WI38 (cell line): ENCODE measurements around the gene ZNF71.

Source experiments
- H3K4me3 ChIP-seq: 2 replicates; pipeline ENCODE4 v1.5.1; 2011; ENCODE audit warnings: low read depth, mild to moderate bottlenecking, control low read depth, low read length
- TF ChIP-seq, protein P1 (sequence below): IDR thresholded peaks from 2 replicates; pipeline ENCODE4 v1.5.1; 2012; ENCODE audit warnings: low read depth, mild to moderate bottlenecking, control low read depth, low read length

The ZNF71 gene

DNA sequence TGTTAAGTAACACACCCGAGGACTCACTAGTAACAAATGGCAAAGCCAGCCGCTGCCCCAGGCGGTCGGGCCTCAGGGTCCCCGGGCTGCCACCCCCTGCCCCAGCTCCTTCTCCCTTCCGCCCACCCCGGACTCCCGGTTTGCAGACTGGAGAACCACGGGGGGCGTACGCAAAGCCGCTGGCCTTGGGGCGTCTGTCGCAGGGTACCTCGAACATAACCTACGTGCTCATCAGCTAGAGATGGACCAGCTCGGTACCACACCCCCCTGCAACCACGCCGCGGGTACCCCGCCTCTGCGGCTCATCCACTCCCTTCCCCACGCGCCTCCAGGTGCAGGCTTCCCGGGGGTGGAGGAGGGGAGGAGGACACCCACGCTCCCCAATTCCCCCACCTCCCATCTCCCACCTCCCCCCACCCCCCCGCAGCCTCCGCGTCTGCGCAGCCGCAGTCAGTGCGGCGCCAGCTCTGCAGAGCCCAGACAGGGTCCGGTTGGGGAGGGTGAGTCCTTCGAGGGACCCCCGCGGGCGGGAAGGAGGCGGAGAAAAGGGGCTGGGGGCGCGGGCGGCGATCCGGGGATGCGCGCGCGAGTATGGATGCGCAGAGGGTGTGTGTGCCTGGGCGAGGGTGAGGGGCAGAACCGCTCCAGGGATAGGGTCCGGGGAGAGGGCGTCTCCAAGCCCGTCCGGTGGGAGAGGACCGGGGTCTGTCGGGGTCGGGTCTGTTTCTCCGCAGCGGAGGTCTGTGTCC lies 47.8 kb downstream of the ZNF71 start, which contains the start of gene SMIM17:
Gene SMIM17, plus strand, starts transcription at position 449 of the 749 bp plus-strand sequence. CDS start 2,509 bp downstream, outside the sequence.
- H3K4me3 ChIP-seq, result no peak within 1 kb of the TSS
- TF ChIP-seq, protein P1, sequence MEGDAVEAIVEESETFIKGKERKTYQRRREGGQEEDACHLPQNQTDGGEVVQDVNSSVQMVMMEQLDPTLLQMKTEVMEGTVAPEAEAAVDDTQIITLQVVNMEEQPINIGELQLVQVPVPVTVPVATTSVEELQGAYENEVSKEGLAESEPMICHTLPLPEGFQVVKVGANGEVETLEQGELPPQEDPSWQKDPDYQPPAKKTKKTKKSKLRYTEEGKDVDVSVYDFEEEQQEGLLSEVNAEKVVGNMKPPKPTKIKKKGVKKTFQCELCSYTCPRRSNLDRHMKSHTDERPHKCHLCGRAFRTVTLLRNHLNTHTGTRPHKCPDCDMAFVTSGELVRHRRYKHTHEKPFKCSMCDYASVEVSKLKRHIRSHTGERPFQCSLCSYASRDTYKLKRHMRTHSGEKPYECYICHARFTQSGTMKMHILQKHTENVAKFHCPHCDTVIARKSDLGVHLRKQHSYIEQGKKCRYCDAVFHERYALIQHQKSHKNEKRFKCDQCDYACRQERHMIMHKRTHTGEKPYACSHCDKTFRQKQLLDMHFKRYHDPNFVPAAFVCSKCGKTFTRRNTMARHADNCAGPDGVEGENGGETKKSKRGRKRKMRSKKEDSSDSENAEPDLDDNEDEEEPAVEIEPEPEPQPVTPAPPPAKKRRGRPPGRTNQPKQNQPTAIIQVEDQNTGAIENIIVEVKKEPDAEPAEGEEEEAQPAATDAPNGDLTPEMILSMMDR, result no peak

GRCh38 chr19:56643460-56643955 lies 48.4 kb downstream of the ZNF71 start:
- H3K4me3 ChIP-seq, result no peak overlapping the region
- TF ChIP-seq, protein P1, result no peak

DNA sequence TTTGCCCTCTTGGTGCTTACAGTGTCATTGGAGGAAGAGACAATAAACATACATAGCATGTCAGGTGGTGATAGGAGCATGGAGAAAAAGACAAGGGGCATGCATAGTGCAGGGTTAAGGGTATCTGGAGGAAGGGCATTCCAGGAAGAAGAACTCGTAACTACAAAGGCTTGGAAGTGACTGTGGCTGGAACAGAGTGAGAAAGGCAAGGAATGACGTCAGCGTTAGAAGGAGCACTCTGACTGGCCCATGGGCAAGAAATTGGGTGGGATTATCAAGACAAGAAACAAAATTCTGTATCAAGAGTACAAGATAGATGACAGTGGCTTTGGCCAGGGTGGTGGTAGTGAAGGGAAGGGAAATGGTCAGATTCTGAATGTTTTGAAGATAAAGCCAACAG lies 59.0 kb downstream of the ZNF71 start:
- TF ChIP-seq, protein P1, result no peak
- H3K4me3 ChIP-seq, result no peak overlapping the region

- TF ChIP-seq, protein P1, result no peak
- no peak overlapping the region for H3K4me3 ChIP-seq
Measured at GRCh38 chr19:56660381-56661107, 65.4 kb downstream of the ZNF71 start.

DNA sequence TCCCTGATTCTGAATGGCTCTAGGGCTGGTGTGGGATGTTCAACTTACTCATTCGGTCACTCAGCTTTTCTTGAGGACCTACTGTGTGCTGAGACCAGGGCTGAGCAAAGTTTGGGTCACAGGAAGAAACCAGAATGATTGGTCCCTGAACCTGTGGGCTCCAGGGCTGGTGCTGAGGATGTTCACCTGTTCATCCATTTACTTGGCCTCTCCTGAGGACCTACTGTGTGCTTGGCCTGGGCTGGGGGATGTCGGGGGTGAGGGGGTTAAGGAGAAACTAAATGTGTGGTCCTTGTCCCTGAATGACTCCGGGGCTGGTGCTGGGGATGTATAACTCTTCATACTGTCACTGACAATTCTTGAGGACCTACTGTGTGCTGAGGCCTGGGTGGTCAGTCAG lies 66.1 kb downstream of the ZNF71 start:
- TF ChIP-seq, protein P1, result no peak
- H3K4me3 ChIP-seq, result no peak overlapping the region

GRCh38 chr19:56663931-56664500 lies 68.9 kb downstream of the ZNF71 start:
- TF ChIP-seq, protein P1, result no peak

More at GRCh38 chr19:56663931-56664500, 68.9 kb downstream of the ZNF71 start:
- no peak overlapping the region for H3K4me3 ChIP-seq
